DOHH2 (cell line): ENCODE data around the gene FBXL13.
"Not testable (repeated sequence)": the region's sequence is repeated elsewhere in the genome, so short reads cannot be mapped to it uniquely, and the experiment has no call there.

Source experiments
- H3F3A ChIP-seq: fragments of 200-600 bp; sonication (generic), shearing (Covaris generic); 2 replicates; pipeline ENCODE4 v1.6.0; 2016; ENCODE audit warnings: antibody characterized with exemption, mild to moderate bottlenecking; ENCODE audit not compliant: control insufficient read depth, insufficient read depth
- H3K27ac ChIP-seq: fragments of 200-600 bp; sonication (generic); 2 replicates; pipeline ENCODE4 v1.5.1; 2014; ENCODE audit warnings: low read depth, mild to moderate bottlenecking, low read length, moderate library complexity
- H3K27me3 ChIP-seq: fragments of 200-600 bp; sonication (generic); 2 replicates; pipeline ENCODE4 v1.6.1; 2014; ENCODE audit warnings: mild to moderate bottlenecking, low read length, mixed read lengths; ENCODE audit not compliant: control insufficient read depth
- H3K36me3 ChIP-seq: fragments of 200-600 bp; sonication (generic); 2 replicates; pipeline ENCODE4 v1.6.1; 2014; ENCODE audit warnings: mild to moderate bottlenecking, low read length, moderate library complexity, mixed read lengths; ENCODE audit not compliant: control insufficient read depth
- H3K4me1 ChIP-seq: fragments of 200-600 bp; sonication (generic); 2 replicates; pipeline ENCODE4 v1.6.1; 2014; ENCODE audit warnings: mild to moderate bottlenecking, low read length, mixed read lengths; ENCODE audit not compliant: control insufficient read depth
- H3K4me2 ChIP-seq: fragments of 200-600 bp; sonication (generic); 2 replicates; pipeline ENCODE4 v1.6.0; 2014; ENCODE audit warnings: mild to moderate bottlenecking, low read length, moderate library complexity
- H3K4me3 ChIP-seq: fragments of 200-600 bp; sonication (generic); 2 replicates; pipeline ENCODE4 v1.5.1; 2014; ENCODE audit warnings: mild to moderate bottlenecking, low read length, mixed read lengths
- H3K79me2 ChIP-seq: fragments of 200-600 bp; sonication (generic); 2 replicates; pipeline ENCODE4 v1.6.1; 2014; ENCODE audit warnings: mild to moderate bottlenecking, low read length, mixed read lengths; ENCODE audit not compliant: control insufficient read depth
- H3K9me2 ChIP-seq: fragments of 200-600 bp; sonication (generic); replicated peaks from 2 replicates; pipeline ENCODE4 v1.6.1; 2014; ENCODE audit warnings: mild to moderate bottlenecking, low read length, mixed read lengths; ENCODE audit not compliant: control insufficient read depth
- H3K9me3 ChIP-seq: fragments of 200-600 bp; sonication (generic); 2 replicates; pipeline ENCODE4 v1.6.1; 2014; ENCODE audit warnings: antibody characterized with exemption, low read length, mixed read lengths; ENCODE audit not compliant: control insufficient read depth, insufficient read depth
- H4K20me1 ChIP-seq: fragments of 200-600 bp; sonication (generic); 2 replicates; pipeline ENCODE4 v1.6.0; 2014; ENCODE audit warnings: low read depth, mild to moderate bottlenecking, antibody characterized with exemption, low read length, moderate library complexity; ENCODE audit not compliant: control insufficient read depth, insufficient read depth
- CTCF ChIP-seq: fragments of 200-600 bp; sonication (generic); IDR thresholded peaks from one replicate; pipeline ENCODE4 v1.5.1; 2014; ENCODE audit warnings: antibody characterized with exemption, mild to moderate bottlenecking, low read depth, low read length; ENCODE audit not compliant: poor library complexity, severe bottlenecking
- EZH2phosphoT487 ChIP-seq: fragments of 200-600 bp; sonication (generic); IDR thresholded peaks from 2 replicates; pipeline ENCODE4 v1.6.1; 2017; ENCODE audit warnings: borderline replicate concordance, mild to moderate bottlenecking, antibody characterized with exemption, low read length, moderate library complexity, mixed read lengths

The FBXL13 gene

GRCh38 chr7:102979670-102980069 is 94.9 kb downstream of the FBXL13 start:
- Histone ChIP-seq H3F3A (no peaks in the 10 kb centered on the region), H3K9me3 (no peaks in the 10 kb centered on the region), H3K4me1 (peaks cover 7% of the 10 kb centered on the region), H3K27me3 (no peaks in the 10 kb centered on the region), H3K4me2 (no peak overlapping the region), H3K79me2 (no peaks in the 10 kb centered on the region), H3K9me2 (no peaks in the 10 kb centered on the region), H3K36me3 (no peaks in the 10 kb centered on the region), H3K27ac (no peak overlapping the region), H3K4me3 (no peak overlapping the region), H4K20me1 (no peaks in the 10 kb centered on the region)
- TF ChIP-seq CTCF (no peak), EZH2phosphoT487 (no peak)

- Histone ChIP-seq H3K4me1 (peaks cover 10% of the 10 kb centered on the region), H3K9me2 (no peaks in the 10 kb centered on the region), H3F3A (no peaks in the 10 kb centered on the region), H3K27me3 (no peaks in the 10 kb centered on the region), H3K36me3 (no peaks in the 10 kb centered on the region), H3K79me2 (no peaks in the 10 kb centered on the region), H3K9me3 (no peaks in the 10 kb centered on the region), H3K4me2 (no peak overlapping the region), H3K4me3 (no peak overlapping the region), H3K27ac (no peak overlapping the region), H4K20me1 (no peaks in the 10 kb centered on the region)
- TF ChIP-seq CTCF (no peak), EZH2phosphoT487 (no peak)
These were observed 96.3 kb downstream of the FBXL13 start for GRCh38 chr7:102978284-102978683.

- H3K9me2 ChIP-seq, H3F3A ChIP-seq, H3K36me3 ChIP-seq, H3K27me3 ChIP-seq, H3K27ac ChIP-seq, H3K4me2 ChIP-seq, H4K20me1 ChIP-seq, H3K9me3 ChIP-seq, H3K4me1 ChIP-seq, H3K79me2 ChIP-seq, H3K4me3 ChIP-seq: not testable (repeated sequence)
These were observed 97.0 kb downstream of the FBXL13 start for GRCh38 chr7:102977586-102977985.

- no peaks in the 10 kb centered on the region for H3K9me3 ChIP-seq
- no peaks in the 10 kb centered on the region for H3K36me3 ChIP-seq
- H3K4me3 ChIP-seq: no peak overlapping the region
- no peaks in the 10 kb centered on the region for H3K27me3 ChIP-seq
- no peak overlapping the region for H3K4me2 ChIP-seq
- no peaks in the 10 kb centered on the region for H3K9me2 ChIP-seq
- peaks cover 10% of the 10 kb centered on the region for H3K4me1 ChIP-seq
- H4K20me1 ChIP-seq: no peaks in the 10 kb centered on the region
- TF ChIP-seq EZH2phosphoT487 (no peak), CTCF (no peak)
- H3K27ac ChIP-seq: no peak overlapping the region
- no peaks in the 10 kb centered on the region for H3K79me2 ChIP-seq
- no peaks in the 10 kb centered on the region for H3F3A ChIP-seq
These were observed 98.1 kb downstream of the FBXL13 start for GRCh38 chr7:102976493-102976892.
